GM12878 (cell line): ENCODE results near the gene CDH10.

Experiments
- ATF2 ChIP-seq: IDR thresholded peaks from 2 replicates; pipeline ENCODE4 v1.6.1; 2012; ENCODE audit warnings: low read length, inconsistent platforms
- CTCF ChIP-seq, 3 experiments: IDR thresholded peaks in 2 of 3; conservative IDR thresholded peaks in 1 of 3; 2 replicates each; pipeline ENCODE4 v1.5.1; 2011; ENCODE audit warnings: low read depth in 3 of 3, low read length in 3 of 3, mild to moderate bottlenecking in 3 of 3, control low read depth in 2 of 3, moderate library complexity in 2 of 3, inconsistent platforms in 1 of 3, mixed read lengths in 1 of 3; ENCODE audit not compliant: control insufficient read depth in 2 of 3, insufficient read depth in 1 of 3; ENCODE audit errors: extremely low read depth in 1 of 3
- HCFC1 ChIP-seq: fragments of 150-350 bp; IDR thresholded peaks from 2 replicates; pipeline ENCODE4 v1.6.1; 2014; ENCODE audit warnings: low read length
- JUNB ChIP-seq: IDR thresholded peaks from 2 replicates; pipeline ENCODE4 v1.6.1; 2016; ENCODE audit warnings: antibody characterized with exemption, mild to moderate bottlenecking
- NFYB ChIP-seq: IDR thresholded peaks from 2 replicates; pipeline ENCODE4 v1.6.1; 2011; ENCODE audit warnings: low read depth, mild to moderate bottlenecking, low read length, improper control_type of control experiment, moderate library complexity; ENCODE audit not compliant: insufficient read depth
- SMC3 ChIP-seq: IDR thresholded peaks from 2 replicates; pipeline ENCODE4 v1.6.1; 2011; ENCODE audit warnings: low read length, improper control_type of control experiment, borderline replicate concordance
- SPI1 ChIP-seq: IDR thresholded peaks from 2 replicates; pipeline ENCODE4 v1.6.1; 2011; ENCODE audit warnings: low read depth, mild to moderate bottlenecking, low read length, moderate library complexity, borderline replicate concordance; ENCODE audit not compliant: insufficient read depth
- TAF1 ChIP-seq: IDR thresholded peaks from 2 replicates; pipeline ENCODE4 v1.6.1; 2011; ENCODE audit warnings: mild to moderate bottlenecking, low read depth, low read length, borderline replicate concordance
- WRNIP1 ChIP-seq: IDR thresholded peaks from 2 replicates; pipeline ENCODE4 v1.6.1; 2011; ENCODE audit warnings: low read depth, low read length, improper control_type of control experiment, borderline replicate concordance
- TF ChIP-seq, protein P1 (sequence below): IDR thresholded peaks from 2 replicates; pipeline ENCODE4 v1.6.1; 2011; ENCODE audit warnings: low read depth, mild to moderate bottlenecking, low read length, moderate library complexity, borderline replicate concordance; ENCODE audit errors: extremely low read depth

DNA sequence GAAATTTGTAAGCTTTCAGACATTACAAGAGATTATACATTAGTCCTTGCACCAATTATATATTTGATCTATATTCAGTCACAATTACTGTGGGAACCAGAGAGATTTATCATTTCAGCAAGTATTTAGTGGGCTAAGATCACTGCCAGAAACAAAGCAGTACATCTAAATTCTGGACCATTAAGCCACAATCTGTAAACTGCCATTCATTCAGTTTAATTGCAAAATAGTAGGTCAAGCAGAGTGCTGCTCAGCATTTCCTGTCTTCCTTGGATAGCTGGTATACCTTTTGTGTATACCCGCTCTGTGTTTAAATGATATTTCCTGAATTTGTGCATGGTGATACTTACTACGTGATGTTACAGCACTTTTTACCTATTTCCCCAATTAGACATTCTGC is 42.6 kb downstream of the CDH10 start:
- no peak for TF ChIP-seq HCFC1
- TF ChIP-seq, protein P1, sequence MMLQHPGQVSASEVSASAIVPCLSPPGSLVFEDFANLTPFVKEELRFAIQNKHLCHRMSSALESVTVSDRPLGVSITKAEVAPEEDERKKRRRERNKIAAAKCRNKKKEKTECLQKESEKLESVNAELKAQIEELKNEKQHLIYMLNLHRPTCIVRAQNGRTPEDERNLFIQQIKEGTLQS: no peak
- TF ChIP-seq CTCF (IDR thresholded peaks at IDR 0.05 in 2 of 3, conservative IDR thresholded peaks at IDR 0.05 in 1 of 3; ENCODE audit: control insufficient read depth in 2 of 3, extremely low read depth in 1 of 3, insufficient read depth in 1 of 3, low read depth in 3 of 3, low read length in 3 of 3): no peak
- no peak for TF ChIP-seq WRNIP1
- no peak for TF ChIP-seq SMC3
- no peak for TF ChIP-seq NFYB
- TF ChIP-seq TAF1: no peak
- no peak for TF ChIP-seq ATF2
- no peak for TF ChIP-seq JUNB
- TF ChIP-seq SPI1: no peak
